ENCODE measurements around the gene ZFHX3.

The ZFHX3 gene

GRCh38 chr16:72928090-72928981, 119.6 kb downstream of the ZFHX3 start:
- DNase-seq (ENCODE audit: low read depth), result no peak

- no peak for DNase-seq (ENCODE audit: low read depth)
Observed at GRCh38 chr16:72927199-72928089, 120.5 kb downstream of the ZFHX3 start.

GRCh38 chr16:72926177-72927070, 121.5 kb downstream of the ZFHX3 start:
- no peak for DNase-seq (ENCODE audit: low read depth)

GRCh38 chr16:72925631-72925979, 122.3 kb downstream of the ZFHX3 start:
- DNase-seq (ENCODE audit: low read depth), result no peak

GRCh38 chr16:72924927-72925630, 122.8 kb downstream of the ZFHX3 start:
- no peak for DNase-seq (ENCODE audit: low read depth)

GRCh38 chr16:72924537-72924926, 123.4 kb downstream of the ZFHX3 start:
- DNase-seq (ENCODE audit: low read depth), result no peak

- DNase-seq (ENCODE audit: low read depth), result no peak
Observed at GRCh38 chr16:72923757-72924156, 124.2 kb downstream of the ZFHX3 start.

GRCh38 chr16:72922714-72923113, 125.2 kb downstream of the ZFHX3 start:
- no peak for DNase-seq (ENCODE audit: low read depth)

GRCh38 chr16:72921620-72922019, 126.3 kb downstream of the ZFHX3 start:
- no peak for DNase-seq (ENCODE audit: low read depth)

- no peak for DNase-seq (ENCODE audit: low read depth)
Observed at GRCh38 chr16:72921106-72921505, 126.8 kb downstream of the ZFHX3 start.

GRCh38 chr16:72917051-72917450, 130.9 kb downstream of the ZFHX3 start:
- DNase-seq (ENCODE audit: low read depth), result no peak

GRCh38 chr16:72915331-72915730, 132.6 kb downstream of the ZFHX3 start:
- no peak for DNase-seq (ENCODE audit: low read depth)

GRCh38 chr16:72913551-72913950, 134.4 kb downstream of the ZFHX3 start:
- DNase-seq (ENCODE audit: low read depth), result no peak

- no peak for DNase-seq (ENCODE audit: low read depth)
Observed at GRCh38 chr16:72911971-72912370, 136.0 kb downstream of the ZFHX3 start.

- DNase-seq (ENCODE audit: low read depth), result no peak
Observed at GRCh38 chr16:72910875-72911274, 137.1 kb downstream of the ZFHX3 start.

- no peak for DNase-seq (ENCODE audit: low read depth)
Observed at GRCh38 chr16:72910381-72910780, 137.5 kb downstream of the ZFHX3 start.

- no peak for DNase-seq (ENCODE audit: low read depth)
Observed at GRCh38 chr16:72909196-72909595, 138.7 kb downstream of the ZFHX3 start.

- no peak for DNase-seq (ENCODE audit: low read depth)
Observed at GRCh38 chr16:72908362-72909167, 139.4 kb downstream of the ZFHX3 start.

GRCh38 chr16:72905581-72905980, 142.3 kb downstream of the ZFHX3 start:
- DNase-seq (ENCODE audit: low read depth), result no peak

- DNase-seq (ENCODE audit: low read depth), result no peak
Observed at GRCh38 chr16:72903176-72903575, 144.8 kb downstream of the ZFHX3 start.

GRCh38 chr16:72902206-72902605, 145.7 kb downstream of the ZFHX3 start:
- no peak for DNase-seq (ENCODE audit: low read depth)
